Hypothalamus (tissue), 51 donors: ENCODE data around the gene IGF1.

Experiments used
- DNase-seq, 51 donors: peaks; one replicate each; lab custom pipeline; 2025; lab: John Stamatoyannopoulos, UW

The IGF1 gene

DNA sequence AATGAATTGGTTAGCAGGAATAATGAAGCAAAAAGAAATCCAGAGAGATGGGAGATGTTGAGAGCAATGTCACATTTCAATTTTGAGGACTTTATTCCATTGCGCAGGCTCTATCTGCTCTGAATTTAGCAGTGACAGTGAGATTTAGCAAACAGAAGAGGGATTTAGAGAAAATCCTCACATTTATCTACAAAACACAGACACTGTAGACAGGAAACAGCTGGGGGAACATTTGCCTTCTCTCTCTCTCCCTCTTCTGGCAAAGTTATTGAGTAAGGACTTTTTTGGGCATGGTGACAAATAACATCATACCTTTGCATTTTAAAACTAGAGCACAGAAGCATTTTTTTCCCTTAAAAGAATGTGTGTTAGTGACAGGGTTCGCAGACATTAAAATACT, at the start of gene IGF1:
Gene IGF1 (minus strand): TSS at position 158 of the 400 bp plus-strand sequence. CDS start 182 bp downstream, outside the sequence.
- DNase-seq, result peak in 2 of 51 donors; percentile 3 to 4

DNA sequence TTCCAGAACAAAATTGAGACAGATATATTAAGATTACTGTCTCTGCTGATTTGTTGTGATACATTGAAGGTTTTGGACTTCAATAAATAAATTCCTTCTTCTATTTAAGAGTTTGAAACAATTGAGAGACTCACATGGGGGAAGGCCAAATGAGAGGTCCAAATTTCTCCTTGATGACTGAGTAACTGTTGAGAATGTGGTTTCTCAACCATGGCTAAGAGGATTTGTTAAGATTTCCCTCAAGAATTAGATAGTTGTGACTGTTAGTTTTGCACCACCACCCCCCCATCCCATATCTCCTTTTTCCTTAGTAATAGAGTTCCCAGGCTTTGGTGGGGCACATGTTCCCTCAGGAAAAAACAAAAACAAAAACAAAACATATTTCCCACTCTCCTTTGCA, 47.7 kb upstream of the IGF1 start:
- no peak for DNase-seq

DNA sequence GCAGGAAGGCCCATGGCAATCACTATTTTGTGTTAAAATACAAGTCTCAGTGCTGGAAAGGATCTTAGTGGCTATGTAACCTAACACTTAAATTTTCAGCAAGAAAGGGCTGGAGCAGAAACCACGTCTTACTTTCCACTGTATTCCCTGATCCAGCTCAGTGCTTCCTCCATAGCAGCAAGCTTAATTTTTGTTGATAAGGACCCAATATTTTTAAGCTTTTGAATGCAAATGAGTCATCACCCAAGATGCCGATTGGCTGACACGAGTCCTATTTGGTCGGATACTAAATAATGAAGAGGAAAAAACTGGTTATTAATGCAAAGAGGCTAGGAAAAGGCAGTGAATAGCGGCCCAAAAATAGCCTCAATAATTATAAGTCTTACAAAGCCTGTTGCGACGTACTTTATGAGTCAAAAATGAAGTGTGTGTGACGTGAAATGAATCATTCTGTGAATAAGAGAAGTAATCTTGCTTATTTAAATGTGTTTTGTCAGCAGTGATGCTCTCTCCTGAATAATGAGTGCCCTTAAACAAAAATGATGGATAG, 46.9 kb upstream of the IGF1 start:
- DNase-seq, result peak in 1 of 51 donors; percentile 6

DNA sequence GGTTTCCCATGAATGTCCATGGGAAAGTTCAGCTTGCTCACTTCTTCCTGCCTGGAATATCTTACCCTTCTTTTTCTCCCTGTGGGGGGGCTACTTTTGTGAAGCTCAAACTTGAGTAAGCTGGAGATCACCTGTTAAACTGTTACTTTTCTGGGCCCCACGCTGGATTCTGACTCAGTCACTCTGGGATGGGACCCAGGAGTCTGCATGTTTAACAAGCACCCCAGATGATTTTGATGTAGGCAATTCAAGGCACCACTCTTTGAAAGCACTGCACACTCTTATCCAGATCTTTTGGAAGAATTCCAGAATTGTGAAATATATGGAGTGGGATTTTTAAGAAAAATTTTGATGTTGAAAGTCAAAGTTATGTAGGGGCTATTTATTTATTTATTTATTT, 46.3 kb upstream of the IGF1 start:
- DNase-seq, result no peak

DNA sequence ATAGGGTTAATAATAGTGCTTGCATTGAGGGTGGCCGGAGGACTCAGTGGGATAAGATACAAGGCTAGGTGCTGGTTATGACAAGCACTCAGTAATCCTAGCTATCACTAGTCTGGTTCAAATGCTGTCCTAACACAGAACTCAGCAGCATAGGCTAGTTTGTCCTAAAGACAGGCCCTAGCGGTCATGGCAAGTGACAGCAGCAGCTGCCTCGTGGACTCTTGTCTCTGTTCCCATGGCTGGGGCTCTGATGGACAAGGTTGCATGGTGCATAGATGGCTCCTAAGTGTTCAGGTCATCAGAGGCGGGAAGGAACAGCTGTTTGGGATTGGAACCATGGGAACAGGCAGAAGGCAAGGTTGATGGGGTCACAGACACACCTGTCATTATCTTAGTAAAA, 42.4 kb upstream of the IGF1 start:
- DNase-seq, result no peak

DNA sequence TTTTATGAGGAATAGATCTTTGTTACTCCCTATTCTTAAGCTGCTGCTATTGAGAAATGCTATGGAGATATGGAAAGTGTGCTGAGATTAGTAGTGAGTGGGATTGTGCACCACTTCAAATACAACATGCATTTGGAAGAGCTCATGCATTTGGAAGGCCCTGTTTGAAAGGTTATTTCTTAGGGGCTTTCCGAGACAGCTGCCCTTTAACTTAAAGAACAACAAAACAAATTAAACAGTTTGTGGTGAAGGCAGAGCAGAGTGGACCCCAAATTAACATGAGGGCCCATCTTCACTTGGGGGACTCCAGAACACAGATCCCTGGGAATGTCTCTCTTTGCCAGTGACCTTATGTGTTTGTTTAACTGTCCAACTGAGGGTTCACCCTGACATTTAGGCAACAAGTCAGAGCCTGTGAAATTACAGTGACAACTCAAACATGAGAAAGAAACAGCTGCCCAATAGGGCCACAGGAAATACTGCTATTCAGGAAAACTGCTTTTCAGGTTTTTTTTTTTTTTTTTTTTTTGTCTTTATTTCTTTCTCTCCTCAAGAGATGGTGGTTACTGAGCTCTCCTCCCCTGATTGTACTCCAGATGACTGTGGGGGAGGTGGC, 41.4 kb upstream of the IGF1 start:
- DNase-seq, result no peak

DNA sequence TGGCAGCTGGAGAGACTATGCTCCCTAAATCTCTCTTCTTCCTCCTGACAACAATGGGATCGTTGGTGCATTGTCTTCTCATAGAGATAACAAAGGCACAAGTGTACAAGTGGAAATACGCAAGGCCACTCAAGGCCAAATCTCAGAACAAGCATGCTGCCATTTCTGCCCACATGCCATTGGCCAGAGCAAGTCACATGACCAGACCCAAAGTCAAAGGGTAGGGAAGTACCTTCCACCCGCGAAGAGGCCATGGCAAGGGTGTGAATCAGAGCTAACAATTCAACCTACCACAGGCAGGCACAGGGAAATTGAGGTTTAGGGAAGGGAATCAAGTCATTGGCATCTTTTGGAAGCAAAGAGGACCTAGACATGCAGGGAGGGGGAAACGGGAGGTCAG, 38.5 kb upstream of the IGF1 start:
- no peak for DNase-seq

DNA sequence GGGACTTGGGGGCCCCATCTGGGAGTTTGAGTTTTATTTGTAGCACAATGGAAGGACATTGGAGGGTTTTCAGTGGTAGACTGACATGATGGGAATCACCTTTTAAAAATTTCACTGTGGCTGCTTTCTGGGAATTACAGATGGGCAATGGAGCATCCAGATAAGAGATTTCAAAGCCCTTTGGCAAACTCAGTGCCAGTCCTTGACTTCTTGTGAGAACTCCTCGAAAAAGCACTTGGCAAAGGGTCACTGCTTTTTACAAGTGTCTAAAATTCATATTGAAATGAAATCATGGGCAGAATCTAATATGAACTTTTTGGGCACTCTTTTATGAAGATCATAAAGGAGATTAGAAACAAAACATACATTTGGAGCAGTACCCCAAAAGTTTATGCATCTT, 34.3 kb upstream of the IGF1 start:
- DNase-seq, result no peak

DNA sequence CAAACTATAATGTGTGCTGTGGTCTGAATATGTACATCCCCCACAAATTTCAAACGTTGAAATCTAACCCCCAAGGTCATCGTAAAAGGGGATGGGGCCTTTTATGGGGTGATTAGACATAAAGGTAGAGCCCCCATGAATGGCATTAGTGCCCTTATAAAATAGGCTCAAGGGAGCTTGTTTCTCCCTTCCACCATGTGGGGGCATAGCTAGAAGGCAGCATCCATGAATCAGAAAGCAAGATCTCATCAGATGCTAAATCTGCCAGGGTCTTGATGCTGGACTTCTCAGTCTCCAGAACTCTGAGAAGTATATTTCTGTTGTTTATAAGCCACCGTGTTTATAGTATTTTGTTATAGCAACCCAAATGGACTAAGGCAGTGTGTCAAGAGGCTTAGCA, 33.4 kb upstream of the IGF1 start:
- no peak for DNase-seq

DNA sequence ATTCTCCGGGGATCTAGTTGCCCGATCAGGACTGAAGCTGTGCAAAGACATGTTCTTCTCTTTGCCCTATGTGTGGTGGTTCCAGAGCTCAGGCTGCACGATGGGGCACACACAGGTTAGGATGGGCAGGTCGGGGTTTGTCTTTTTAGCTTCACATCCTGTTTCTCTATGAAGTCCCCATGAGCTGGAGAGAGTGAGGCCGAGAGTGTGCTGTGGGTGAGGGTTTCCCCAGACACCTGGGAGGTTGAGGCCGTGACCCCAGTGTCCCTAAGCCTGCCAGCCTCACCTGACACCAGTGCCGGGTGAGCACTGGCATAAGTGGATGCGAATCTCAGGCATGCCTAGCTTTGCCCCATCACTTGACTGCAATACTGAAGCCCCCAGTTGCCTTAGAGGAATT, 32.9 kb upstream of the IGF1 start:
- DNase-seq, result no peak

DNA sequence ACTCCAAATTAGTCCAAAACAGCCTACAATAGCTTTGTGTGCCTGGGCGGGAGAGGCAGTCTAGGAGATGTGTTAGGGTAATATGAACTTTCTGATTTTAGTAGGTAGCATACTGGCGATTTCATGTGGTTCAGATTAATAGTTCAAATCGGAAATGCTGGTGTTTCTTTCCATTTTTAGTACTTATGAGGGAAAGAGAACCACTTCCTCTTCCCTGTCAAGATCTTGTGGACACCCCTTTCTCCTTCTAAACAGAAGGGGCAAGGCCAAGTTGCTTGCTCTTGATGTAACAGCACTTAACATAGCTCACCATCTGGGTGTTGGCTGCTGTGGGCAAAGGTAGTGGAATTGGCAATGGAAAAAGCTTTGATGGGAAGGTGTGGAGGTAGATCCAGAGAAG, 32.2 kb upstream of the IGF1 start:
- no peak for DNase-seq

DNA sequence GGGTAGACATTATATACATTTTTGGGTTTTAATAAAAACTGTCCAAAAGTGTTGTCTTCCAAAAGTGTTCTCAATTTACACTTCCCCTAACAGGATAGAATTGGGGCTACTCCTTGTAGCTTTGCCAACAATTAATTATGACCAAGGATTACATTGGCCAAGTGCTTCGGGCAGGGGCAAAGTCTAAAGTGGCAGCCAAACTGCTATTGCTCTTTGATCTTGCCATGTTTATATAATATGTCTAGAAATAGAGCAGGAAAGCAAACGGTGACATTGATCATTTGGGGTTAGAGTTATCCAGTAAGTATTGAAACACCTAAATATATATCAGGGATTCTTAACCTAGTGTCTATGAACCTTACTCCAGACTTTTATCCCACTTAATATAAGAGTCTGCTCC, 31.2 kb upstream of the IGF1 start:
- no peak for DNase-seq

DNA sequence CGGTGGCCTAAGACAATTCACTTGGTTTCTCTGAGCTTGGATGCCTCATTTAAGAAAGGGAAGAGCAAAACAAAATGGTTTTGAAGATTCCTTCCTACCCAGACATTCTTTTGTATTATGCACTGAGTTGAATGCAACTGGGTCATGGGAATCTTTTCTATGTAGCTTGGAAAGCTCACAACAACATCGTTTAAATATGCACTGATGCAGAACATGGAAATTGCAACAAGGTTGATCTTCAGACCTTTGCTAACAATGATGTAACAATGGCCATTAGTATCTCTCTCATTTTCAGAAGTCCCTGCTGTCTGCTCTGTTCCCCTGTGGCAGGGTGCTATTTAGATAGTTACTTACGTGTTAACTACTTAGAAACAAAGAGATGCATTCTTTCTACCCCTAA, 30.1 kb upstream of the IGF1 start:
- no peak for DNase-seq

DNA sequence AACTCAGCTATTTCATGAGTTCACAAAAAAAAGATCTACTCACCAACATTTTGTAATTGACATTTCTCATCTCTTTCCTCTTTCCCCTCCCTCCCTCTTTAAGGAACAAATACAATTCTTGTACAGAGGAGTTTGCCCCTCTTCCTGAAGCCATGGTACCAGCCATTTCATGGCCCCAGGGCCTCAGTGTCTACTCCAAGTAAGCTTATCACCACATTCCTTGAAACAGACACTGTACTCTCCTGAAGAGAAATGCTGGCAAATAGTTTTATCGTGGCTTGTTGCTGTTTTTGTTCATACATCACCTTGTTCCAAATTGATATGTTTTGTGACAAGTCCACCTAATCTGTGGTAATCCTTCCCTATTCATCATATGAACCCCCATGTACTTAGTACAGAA, 29.7 kb upstream of the IGF1 start:
- DNase-seq, result no peak

DNA sequence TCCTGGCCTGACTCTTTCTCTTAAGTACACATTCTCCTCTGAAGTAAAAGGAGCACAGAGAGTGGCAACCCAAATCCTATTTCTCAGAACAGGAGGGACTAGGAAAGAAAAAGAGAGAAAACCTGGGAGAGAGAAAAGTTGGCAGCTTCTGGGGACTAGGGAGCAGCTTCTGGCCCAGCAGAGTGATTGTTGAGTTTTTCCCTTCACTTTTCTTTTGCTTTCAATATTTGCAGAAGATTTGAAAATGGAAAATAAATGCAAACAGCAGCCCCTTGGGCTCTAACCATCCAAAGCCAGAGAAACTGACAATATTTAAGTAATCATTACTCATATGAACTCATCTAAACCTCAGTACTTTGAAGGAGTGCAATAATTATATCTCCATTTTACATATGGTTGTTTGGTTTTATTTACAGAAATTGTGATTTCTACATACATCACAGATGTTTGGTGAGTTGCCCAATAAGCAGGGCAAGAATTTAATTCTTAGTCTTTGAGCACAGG, 28.8 kb upstream of the IGF1 start:
- DNase-seq, result no peak

DNA sequence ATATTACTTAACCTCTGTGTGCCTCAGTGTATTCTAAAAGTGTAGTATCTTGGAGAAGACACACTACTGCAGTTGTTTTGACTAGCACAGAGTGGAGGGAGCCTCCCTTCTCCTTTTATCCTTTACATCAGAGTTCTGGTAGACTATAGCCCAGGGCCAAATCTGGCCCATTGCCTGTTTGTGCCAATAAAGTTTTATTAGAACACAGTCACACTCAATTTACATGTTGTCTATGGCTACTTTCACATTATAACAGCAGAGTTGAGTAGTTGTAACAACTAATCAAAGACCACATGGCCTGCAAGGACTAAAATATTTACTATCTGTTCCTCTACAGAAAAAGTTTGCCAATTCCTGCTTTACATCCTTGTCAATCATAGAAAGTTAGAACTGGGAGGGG, 27.7 kb upstream of the IGF1 start:
- DNase-seq, result no peak

DNA sequence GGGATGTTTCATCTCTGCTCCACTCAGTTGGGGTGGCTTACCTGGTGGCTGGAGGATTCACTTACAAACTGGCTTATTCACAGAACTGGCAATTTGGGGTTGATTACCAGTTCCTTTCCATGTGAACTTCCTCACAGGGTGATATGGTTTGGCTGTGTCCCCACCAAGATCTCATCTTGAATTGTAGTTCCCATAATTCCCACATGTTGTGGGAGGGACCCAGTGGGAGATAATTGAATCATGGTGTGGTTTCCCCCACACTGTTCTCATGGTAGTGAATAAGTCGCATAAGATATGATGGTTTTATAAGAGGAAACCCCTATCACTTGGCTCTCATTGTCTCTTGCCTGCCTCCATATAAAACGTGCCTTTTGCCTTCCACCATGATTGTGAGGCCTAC, 26.9 kb upstream of the IGF1 start:
- DNase-seq, result no peak

DNA sequence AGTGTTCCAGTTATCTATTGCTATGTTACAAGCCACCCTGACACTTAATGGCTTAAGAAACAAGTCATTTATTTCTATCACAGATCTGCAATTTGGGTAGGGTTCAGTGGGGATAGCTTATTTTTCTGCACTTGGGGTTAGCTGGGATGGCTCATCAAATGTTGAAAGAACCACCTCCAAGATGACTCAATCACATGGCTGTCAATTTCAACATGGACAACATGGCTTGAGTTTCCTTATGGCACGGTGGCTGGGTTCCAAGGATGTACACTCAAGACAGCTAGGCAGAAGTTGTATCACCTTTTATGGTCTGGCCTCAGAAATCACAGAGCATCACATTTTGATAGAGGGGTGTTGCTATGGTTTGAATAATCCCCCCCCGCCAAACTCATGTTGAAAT, 24.5 kb upstream of the IGF1 start:
- DNase-seq, result no peak

DNA sequence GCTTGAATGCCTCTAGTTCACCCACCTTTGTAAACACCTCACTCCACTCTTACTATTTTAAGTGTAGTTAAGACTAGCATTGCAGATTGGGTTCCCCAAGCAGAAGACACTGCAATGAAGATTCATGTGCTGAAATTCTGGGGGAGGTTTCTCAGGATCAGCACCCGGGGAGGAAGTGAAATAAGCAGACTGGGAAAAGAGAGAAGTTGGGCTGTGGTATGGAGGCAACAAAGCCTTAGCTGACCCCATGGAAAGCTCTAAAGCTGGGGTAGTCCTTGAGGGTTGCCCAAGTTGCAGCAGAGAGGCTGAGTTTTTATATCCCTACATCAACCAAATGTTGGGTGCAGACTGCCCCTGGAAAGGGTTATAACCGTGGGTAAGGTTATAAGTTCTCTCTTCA, 23.9 kb upstream of the IGF1 start:
- DNase-seq, result peak in 2 of 51 donors; percentile 2 to 13

DNA sequence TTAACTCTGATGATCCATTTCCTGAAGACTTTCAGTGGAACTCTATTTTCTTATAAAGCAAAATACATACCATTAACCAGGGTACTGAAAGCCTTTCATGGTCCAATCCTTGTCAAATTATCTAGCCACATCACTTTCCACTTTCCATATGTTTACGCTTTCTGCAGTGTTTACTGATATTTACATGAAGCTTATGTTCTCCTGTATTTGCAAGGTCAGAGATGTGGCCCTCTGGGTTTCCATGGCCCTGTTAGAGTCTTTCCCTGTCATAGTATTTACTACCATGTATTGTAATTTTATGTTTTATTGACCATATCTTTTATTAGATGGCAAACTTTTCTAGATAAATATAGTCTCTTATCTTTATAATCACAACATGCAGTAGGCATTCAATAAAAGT, 23.5 kb upstream of the IGF1 start:
- no peak for DNase-seq

DNA sequence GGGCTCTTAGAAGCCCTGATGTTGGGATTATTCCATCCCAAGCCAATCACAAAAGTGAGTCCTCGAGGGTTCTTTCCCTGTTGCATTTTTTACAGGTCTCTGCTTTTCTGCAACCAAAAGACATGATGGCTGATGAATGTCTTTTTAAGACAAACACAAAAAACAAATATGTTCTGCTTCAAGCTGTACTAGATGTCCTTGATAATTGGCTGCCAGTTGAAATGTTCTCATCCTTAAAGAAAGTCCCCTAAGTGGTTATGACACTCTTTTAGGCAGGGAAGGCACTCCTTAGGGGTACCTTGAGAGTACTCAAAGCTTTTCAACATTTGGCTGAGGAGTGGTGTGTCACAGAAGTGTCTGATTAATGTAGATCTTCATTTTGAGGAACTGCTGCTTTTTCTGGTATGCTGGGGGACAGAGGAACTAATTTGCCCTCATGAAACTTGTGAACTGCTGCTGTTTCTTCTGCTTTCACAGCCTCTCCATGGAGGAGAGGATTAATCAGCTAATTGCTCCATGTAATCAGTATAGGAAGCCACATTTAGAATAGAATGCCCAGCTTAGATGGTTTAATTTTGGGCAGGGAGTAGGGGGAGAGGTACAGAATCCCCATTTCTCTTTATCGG, 22.8 kb upstream of the IGF1 start:
- no peak for DNase-seq

DNA sequence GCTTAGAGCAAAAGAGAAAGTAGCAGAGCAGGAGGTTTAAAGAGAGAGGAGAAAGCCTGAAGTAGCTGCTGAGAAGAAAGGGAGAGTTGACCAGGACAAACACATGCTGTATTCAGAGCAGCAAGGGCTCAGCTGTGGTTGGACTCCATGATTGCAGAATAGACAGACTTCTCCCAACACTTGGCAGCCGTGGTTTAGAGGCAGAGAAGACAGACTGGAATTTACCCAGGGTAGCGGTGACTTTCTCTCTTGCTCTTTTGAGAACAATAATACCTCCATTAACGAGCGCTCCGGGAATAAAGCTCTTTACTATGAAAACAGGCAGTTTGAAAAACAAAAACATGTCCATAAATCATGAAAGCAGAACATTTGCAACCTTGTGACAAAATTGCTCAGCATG, 21.4 kb upstream of the IGF1 start:
- DNase-seq, result no peak

DNA sequence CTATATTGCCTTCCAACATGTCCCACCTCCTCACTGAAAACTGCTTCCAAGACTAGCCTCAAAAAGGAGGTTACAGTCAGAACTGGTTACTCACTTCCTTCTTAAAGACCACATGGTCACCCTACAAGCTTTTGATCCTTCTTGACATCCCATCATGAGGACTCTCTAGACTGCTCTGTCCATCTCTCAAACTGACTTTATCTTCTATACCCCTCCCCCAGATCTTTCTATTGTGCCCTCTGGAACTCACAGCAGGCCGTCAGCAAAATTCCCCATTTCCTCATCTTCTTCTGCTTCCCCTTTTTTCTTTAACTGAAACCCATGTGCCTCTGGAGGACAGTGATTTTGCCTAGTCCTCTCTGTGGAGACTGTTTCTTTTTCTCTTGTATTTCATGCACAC, 18.1 kb upstream of the IGF1 start:
- DNase-seq, result no peak
